DMS53 treated with DMSO at 0.1 percent for 48 hours (cell line): ENCODE data around the gene CEP57L1.
A peak's percentile ranks its signal among the peaks of the same experiment; 100 is the strongest.
"Not testable (repeated sequence)": the region's sequence is repeated elsewhere in the genome, so short reads cannot be mapped to it uniquely, and the experiment has no call there.

Source experiments
- DNase-seq: peaks from one replicate; lab custom pipeline; 2025; ENCODE audit not compliant: unreplicated experiment; lab: John Stamatoyannopoulos, UW

Gene CEP57L1

GRCh38 chr6:109073344-109074132 lies 21.8 kb upstream of the CEP57L1 start:
- peak; percentile 14 for DNase-seq

- no peak for DNase-seq
These were observed 21.2 kb upstream of the CEP57L1 start for GRCh38 chr6:109074133-109074415.

GRCh38 chr6:109075934-109076333 lies 19.4 kb upstream of the CEP57L1 start:
- DNase-seq = no peak

- no peak for DNase-seq
These were observed 18.9 kb upstream of the CEP57L1 start for GRCh38 chr6:109076377-109076776.

GRCh38 chr6:109079981-109080380 lies 15.3 kb upstream of the CEP57L1 start:
- DNase-seq = no peak

DNA sequence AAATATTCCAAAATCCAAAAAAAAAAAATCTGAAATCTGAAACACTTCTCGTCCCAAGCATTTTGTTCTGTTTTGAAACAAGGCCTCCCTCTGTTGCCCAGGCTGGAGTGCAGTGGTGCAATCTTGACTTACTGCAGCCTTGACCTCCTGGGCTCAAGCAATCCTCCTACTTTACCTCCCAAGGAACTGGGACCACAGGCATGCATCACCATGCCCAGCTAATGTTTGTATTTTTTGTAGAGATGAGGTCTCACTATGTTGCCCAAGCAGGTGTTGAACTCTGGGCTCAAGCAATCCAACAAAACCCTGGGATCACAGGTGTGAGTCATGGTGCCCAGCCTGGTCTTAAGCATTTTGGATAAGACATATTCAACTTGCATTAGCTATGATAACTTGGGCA lies 14.3 kb upstream of the CEP57L1 start:
- no peak for DNase-seq

DNA sequence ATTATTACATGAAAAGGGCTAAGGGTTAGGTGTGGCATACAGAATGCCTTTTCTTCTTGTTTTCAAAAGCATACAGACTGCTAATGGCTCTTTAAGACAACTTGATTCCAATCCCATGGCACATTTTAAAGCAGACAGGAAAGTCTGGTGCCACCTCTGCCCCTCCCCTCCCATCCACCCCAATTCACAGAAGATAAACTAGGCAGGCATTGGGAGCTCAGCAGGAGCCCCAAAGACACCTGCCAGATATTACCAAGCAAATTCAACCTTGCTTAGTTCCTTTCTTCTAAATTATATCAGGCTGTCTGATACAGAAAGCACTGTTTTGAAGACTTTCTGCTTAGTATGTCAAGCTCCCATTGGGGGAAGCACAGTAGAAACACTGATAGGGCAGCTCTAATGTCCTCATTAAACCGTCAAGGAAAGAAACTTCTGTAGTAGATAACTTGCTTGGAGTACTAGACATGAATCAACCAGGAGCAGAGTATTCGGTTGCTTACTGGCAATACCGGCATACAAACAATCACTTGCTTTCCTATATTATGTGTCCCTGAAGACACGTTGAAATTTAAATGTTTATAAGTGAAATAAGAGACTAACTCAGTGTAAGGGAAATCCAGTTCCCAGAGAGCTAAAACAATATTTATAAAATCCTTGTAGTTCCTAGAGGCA lies 13.7 kb upstream of the CEP57L1 start:
- DNase-seq = no peak

DNA sequence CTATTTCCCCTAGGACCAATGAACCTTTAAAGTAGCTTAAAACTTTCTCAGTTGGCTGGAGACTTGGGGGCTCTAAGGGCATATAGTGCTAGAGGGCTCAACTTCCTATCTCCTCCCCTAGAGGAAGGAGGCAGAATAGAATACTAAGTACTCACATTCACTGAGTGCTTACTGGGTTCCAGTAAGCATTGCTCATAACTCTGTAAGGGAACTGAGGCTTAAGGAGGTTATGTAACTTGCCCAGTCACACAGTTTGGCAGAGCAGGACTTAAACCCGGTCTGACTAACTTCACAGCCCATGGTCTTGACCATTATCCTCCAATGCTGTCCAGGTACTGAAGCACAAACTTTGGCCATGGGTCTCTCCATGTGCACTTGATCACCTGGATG lies 13.1 kb upstream of the CEP57L1 start:
- no peak for DNase-seq

GRCh38 chr6:109083657-109084056 lies 11.7 kb upstream of the CEP57L1 start:
- no peak for DNase-seq

DNA sequence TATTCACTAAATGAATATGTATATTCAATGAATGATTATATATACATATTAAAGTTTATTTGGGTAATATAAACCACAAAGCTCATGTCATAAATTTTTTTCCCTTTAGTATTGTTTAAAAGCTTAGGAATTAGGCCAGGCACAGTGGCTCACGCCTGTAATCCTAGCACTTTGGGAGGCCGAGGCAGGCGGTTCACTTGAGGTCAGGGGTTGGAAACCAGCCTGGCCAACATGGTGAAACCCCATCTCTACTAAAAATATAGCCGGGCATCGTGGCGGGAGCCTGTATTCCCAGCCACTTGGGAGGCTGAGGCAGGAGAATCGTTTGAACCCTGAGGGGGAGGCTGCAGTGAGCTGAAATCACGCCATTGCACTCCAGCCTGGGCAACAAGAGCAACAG lies 11.2 kb upstream of the CEP57L1 start:
- not testable (repeated sequence) for DNase-seq

- DNase-seq = no peak
These were observed 7.5 kb upstream of the CEP57L1 start for GRCh38 chr6:109087661-109088264.

DNA sequence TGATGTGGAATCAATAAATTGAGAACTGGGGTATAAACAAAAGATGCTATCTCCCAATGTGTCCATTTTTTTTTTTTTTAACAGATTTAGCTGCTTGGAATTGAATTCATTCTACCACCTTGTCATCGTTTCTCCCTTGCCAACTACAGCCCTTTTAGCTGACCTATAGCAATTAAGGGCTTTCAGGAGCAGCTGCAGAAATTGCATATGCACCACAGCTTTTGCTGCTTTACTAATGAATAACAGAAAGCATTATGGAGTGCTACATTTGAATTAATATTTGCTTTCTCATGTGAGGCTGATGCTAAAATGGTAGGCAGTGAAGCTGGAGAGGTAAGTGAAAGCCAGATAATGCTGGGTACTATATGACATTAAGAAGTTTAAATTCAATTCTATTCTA lies 6.3 kb upstream of the CEP57L1 start:
- no peak for DNase-seq

DNA sequence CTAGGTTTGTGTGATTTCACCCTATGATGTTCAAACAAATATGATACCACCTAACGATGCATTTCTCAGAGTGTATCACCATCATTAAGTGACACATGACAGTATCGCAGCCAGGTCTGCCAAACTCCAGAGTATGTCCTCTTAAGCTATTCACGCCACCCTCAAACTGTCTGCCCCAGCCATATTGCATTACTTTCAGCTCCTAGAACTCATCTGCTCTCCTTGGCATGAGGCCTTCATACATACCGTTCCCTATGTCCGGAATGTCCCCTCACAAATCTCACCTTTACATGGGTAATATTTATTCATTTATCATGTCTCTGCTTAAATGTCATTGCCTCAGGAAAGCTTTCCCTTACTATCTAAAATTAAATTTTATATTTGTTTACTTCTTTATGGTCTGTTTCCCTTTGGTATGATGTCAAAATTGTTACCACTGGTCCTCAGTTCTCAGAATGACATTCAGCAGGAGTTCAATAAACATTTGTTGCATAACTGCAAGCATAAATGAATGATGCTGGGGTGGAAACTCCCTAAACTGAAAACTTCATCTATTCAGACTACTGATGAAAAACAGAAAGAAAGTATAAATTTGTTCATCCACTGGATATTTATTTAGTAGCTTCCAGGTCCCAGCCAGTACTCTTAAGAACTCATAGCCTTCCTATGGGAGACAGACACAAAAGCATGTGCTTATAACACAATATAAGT lies 3.8 kb upstream of the CEP57L1 start:
- no peak for DNase-seq

- no peak for DNase-seq
These were observed 3.2 kb upstream of the CEP57L1 start for GRCh38 chr6:109092074-109092473.

DNA sequence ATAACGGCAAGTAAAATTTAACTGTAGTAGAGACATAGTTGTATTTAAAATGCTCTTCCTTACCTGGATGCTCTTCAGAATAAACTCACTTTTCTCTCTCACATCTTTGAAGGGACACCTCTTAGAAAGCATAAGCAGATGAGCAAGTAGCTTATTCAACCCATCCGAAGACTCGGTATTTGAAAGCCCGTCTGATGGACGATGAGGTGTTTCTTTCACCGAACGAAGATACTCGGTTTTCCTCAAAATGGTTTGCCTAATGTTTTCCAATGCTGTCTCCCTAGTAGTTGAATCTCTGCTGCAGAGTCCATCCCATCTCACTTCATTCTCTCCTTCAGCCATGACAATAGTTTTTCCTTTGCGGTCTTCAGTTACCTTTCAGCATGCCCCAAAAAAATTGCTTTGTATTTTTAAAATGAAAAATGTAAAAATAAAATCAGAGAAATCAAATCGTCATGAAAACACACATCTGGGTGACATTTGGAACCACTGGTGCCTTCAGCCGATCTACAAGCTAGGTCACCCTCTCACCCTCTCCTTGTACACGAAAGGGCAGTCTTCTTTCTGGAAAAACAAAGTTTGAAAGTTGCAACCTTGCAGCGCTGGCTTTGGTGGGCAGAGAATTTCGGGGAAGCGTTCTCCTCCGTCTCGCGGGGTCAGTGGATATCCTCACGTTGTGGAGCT lies 1.4 kb upstream of the CEP57L1 start:
- no peak for DNase-seq

DNA sequence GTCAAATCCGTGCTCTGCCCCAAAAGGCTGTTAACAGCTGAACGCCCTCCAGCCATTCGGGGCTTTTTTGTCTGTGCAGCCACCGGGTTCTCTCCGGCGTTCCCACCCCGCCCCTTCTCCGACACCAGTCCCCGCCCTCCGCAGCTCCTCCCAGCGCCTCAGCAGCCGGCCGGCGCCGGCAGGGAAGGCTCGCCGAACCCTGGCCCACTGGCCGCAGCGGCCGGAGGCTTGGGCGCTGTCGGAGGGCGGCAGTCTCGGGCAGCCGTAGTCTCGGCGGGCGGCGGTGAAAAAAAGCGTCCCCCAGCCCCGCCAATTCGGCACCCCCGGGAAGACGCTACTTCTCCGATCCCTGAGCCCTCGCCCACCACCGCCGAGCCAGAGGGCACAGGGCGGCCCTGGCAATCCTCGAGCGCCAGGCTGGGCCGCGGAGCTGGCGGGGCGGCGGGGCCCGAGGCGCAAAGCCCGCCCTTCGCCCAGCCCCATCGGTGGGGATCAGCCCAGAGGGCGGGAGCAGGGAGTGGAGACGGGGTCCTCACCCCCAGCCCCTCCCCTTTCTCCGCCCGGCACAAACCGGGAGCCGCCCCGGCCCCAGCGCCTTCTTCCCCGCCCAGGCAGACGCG lies 781 bp upstream of the CEP57L1 start, which contains the start of gene SESN1:
SESN1 (minus strand) TSS at position 431 of the 620 bp plus-strand sequence. CDS start 773 bp downstream, outside the sequence.
- DNase-seq = peak; percentile 52

DNA sequence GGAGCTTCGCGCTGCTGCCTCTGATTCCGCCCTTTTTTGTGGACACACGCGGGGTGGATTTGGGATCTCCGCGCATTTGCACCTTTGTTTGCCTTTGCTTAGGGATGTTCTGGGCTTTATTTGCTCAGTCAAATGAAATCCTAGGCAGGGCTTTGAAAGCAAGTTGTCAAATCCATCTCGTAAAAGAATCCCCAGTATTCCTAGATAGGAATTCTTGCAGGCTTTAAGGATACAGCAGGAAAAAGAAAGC lies 453 bp downstream of the CEP57L1 start:
- no peak for DNase-seq

DNA sequence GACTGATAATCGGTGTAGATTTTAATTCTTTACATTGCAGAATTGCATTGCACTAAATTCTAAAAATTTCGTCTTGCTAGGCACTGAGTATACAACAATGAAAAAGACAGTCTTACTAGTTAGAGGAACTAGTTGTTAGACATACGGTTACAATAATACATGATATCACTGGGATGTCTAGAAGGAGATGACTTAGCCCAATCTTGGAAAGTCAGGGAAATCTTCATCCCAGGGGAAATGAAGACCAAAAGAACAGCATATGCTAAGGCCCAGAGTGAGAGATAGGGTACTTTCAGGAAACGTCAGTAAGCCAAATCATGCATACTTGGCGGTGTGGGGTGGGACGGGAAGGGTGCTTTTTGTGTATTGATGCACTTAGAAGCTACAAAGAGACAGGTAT lies 901 bp downstream of the CEP57L1 start:
- no peak for DNase-seq

DNA sequence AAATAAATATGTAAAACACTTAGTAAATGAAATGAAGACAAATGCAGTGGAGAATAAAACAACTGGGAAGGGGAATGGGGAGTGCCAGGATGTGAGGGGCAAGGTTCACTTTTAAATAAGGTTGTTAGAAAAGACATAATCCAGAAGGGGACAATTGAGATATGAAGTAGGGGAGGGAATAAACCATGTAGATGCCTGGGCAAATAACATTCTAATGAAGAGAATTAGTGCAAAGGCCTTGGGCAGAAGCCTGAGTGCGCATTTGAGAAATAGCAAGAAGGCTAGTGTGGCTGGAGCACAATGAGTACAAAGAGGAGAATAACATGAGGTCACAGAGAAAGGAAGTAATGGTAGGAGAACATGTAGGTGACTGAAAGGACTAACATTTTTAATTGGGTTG lies 2.4 kb downstream of the CEP57L1 start:
- no peak for DNase-seq

DNA sequence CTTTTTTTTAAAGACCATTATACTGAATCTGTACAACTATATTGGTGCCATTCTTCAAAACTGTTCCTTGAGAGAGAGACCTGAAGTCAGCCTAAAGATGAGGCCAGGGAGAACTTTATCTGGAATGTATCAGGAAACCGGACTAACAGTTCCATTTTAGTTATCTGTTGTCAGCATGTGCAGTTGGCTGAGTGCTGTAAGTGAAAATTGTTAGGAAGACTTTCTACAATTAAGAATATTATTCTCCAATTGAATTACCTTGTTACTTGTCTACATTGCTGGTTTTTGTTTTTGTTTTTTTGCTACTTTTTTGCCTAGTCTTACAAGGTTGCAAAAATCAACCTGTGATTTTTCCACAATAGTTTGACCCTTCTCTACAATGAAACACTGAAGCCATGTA lies 7.5 kb downstream of the CEP57L1 start:
- DNase-seq = no peak

- DNase-seq = no peak
These were observed 8.6 kb downstream of the CEP57L1 start for GRCh38 chr6:109103942-109104341.
